ENCODE results near the gene ARRDC1. TPM values are rescaled to one million over a fixed set of nuclear protein-coding genes. Genes with fewer than 3 reads are reported as not detected.
A peak's percentile ranks its signal among the peaks of the same experiment; 100 is the strongest.

ARRDC1 gene
- total and polyA plus RNA-seq, 9 of the 15 experiments (the other 6 are each of a cell fraction or from before 2014, with no cell fraction given) = 0.21 to 45.3 (median 18.6) TPM

- TF ChIP-seq, protein P1, sequence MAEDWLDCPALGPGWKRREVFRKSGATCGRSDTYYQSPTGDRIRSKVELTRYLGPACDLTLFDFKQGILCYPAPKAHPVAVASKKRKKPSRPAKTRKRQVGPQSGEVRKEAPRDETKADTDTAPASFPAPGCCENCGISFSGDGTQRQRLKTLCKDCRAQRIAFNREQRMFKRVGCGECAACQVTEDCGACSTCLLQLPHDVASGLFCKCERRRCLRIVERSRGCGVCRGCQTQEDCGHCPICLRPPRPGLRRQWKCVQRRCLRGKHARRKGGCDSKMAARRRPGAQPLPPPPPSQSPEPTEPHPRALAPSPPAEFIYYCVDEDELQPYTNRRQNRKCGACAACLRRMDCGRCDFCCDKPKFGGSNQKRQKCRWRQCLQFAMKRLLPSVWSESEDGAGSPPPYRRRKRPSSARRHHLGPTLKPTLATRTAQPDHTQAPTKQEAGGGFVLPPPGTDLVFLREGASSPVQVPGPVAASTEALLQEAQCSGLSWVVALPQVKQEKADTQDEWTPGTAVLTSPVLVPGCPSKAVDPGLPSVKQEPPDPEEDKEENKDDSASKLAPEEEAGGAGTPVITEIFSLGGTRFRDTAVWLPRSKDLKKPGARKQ (CRISPR knock-in tag; IDR thresholded peaks at IDR 0.05) = no peak
- TF ChIP-seq OTX1 (CRISPR knock-in tag; IDR thresholded peaks at IDR 0.05) (no peak), SMAD4 (CRISPR knock-in tag; conservative IDR thresholded peaks at IDR 0.05) (no peak), ETV6 (IDR thresholded peaks at IDR 0.05; ENCODE audit: borderline replicate concordance in 1 of 2, low read depth in 2 of 2, low read length in 1 of 2) (no peak), ETV6 (CRISPR knock-in tag; IDR thresholded peaks at IDR 0.05; ENCODE audit: borderline replicate concordance) (no peak), CAMTA2 (CRISPR knock-in tag; conservative IDR thresholded peaks at IDR 0.05) (no peak), PHF21A (IDR thresholded peaks at IDR 0.05; ENCODE audit: borderline replicate concordance, low read depth) (no peak), MYBL2 (IDR thresholded peaks at IDR 0.05; ENCODE audit: low read depth) (no peak), MYBL2 (CRISPR knock-in tag; IDR thresholded peaks at IDR 0.05; ENCODE audit: borderline replicate concordance) (no peak), ZBTB8A (IDR thresholded peaks at IDR 0.05; ENCODE audit: partially characterized antibody) (no peak), SIN3B (IDR thresholded peaks at IDR 0.05; ENCODE audit: low read depth) (no peak), ZNF830 (CRISPR knock-in tag; IDR thresholded peaks at IDR 0.05) (no peak), ZNF23 (CRISPR knock-in tag; IDR thresholded peaks at IDR 0.05) (no peak), SIRT6 (IDR thresholded peaks at IDR 0.05; ENCODE audit: low read depth, low read length) (no peak), RB1 (IDR thresholded peaks at IDR 0.05; ENCODE audit: low read depth) (peak; percentile 38; the same call in 1 of the 2 replicates)
- TF ChIP-seq, protein P2, sequence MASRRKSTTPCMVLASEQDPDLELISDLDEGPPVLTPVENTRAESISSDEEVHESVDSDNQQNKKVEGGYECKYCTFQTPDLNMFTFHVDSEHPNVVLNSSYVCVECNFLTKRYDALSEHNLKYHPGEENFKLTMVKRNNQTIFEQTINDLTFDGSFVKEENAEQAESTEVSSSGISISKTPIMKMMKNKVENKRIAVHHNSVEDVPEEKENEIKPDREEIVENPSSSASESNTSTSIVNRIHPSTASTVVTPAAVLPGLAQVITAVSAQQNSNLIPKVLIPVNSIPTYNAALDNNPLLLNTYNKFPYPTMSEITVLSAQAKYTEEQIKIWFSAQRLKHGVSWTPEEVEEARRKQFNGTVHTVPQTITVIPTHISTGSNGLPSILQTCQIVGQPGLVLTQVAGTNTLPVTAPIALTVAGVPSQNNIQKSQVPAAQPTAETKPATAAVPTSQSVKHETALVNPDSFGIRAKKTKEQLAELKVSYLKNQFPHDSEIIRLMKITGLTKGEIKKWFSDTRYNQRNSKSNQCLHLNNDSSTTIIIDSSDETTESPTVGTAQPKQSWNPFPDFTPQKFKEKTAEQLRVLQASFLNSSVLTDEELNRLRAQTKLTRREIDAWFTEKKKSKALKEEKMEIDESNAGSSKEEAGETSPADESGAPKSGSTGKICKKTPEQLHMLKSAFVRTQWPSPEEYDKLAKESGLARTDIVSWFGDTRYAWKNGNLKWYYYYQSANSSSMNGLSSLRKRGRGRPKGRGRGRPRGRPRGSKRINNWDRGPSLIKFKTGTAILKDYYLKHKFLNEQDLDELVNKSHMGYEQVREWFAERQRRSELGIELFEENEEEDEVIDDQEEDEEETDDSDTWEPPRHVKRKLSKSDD (conservative IDR thresholded peaks at IDR 0.05; ENCODE audit: low read length) = no peak
- TF ChIP-seq, protein P3, sequence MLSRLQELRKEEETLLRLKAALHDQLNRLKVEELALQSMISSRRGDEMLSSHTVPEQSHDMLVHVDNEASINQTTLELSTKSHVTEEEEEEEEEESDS (CRISPR knock-in tag; IDR thresholded peaks at IDR 0.05) = no peak
- TF ChIP-seq, protein P4, sequence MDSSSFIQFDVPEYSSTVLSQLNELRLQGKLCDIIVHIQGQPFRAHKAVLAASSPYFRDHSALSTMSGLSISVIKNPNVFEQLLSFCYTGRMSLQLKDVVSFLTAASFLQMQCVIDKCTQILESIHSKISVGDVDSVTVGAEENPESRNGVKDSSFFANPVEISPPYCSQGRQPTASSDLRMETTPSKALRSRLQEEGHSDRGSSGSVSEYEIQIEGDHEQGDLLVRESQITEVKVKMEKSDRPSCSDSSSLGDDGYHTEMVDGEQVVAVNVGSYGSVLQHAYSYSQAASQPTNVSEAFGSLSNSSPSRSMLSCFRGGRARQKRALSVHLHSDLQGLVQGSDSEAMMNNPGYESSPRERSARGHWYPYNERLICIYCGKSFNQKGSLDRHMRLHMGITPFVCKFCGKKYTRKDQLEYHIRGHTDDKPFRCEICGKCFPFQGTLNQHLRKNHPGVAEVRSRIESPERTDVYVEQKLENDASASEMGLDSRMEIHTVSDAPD (CRISPR knock-in tag; IDR thresholded peaks at IDR 0.05) = no peak
- TF ChIP-seq, protein P5, sequence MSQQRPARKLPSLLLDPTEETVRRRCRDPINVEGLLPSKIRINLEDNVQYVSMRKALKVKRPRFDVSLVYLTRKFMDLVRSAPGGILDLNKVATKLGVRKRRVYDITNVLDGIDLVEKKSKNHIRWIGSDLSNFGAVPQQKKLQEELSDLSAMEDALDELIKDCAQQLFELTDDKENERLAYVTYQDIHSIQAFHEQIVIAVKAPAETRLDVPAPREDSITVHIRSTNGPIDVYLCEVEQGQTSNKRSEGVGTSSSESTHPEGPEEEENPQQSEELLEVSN (IDR thresholded peaks at IDR 0.05; ENCODE audit: borderline replicate concordance in 1 of 2, extremely low read depth in 1 of 2, insufficient read depth in 1 of 2, insufficient read length in 1 of 2, low read depth in 1 of 2, low read length in 1 of 2, poor library complexity in 1 of 2, severe bottlenecking in 1 of 2) = peak in 1 of 2 experiments; percentile 61
- TF ChIP-seq, protein P6, sequence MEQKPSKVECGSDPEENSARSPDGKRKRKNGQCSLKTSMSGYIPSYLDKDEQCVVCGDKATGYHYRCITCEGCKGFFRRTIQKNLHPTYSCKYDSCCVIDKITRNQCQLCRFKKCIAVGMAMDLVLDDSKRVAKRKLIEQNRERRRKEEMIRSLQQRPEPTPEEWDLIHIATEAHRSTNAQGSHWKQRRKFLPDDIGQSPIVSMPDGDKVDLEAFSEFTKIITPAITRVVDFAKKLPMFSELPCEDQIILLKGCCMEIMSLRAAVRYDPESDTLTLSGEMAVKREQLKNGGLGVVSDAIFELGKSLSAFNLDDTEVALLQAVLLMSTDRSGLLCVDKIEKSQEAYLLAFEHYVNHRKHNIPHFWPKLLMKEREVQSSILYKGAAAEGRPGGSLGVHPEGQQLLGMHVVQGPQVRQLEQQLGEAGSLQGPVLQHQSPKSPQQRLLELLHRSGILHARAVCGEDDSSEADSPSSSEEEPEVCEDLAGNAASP (IDR thresholded peaks at IDR 0.05) = no peak
Measured at GRCh38 chr9:137589441-137590122, 15.9 kb upstream of the ARRDC1 start (continued).

All from K562 (cell line).